ENCODE data around the gene NFE2L3.
"Not testable (repeated sequence)": the region's sequence is repeated elsewhere in the genome, so short reads cannot be mapped to it uniquely, and the experiment has no call there.

The NFE2L3 gene

GRCh38 chr7:26151953-26152781 is at the start of gene NFE2L3:
Gene NFE2L3 (plus strand): TSS chr7:26152198. CDS start chr7:26152499, 301 bp downstream.
- peak; percentile 75 for DNase-seq (ENCODE audit: low read depth)

GRCh38 chr7:26103596-26103995 is 48.4 kb upstream of the NFE2L3 start:
- DNase-seq (ENCODE audit: low read depth) = no peak

GRCh38 chr7:26105236-26105635 is 46.8 kb upstream of the NFE2L3 start:
- DNase-seq (ENCODE audit: low read depth) = no peak

- DNase-seq (ENCODE audit: low read depth) = no peak
These were observed 46.1 kb upstream of the NFE2L3 start for GRCh38 chr7:26105931-26106330.

GRCh38 chr7:26112203-26112740 is 39.7 kb upstream of the NFE2L3 start:
- no peak for DNase-seq (ENCODE audit: low read depth)

- DNase-seq (ENCODE audit: low read depth) = no peak
These were observed 36.3 kb upstream of the NFE2L3 start for GRCh38 chr7:26115650-26116049.

- no peak for DNase-seq (ENCODE audit: low read depth)
These were observed 34.7 kb upstream of the NFE2L3 start for GRCh38 chr7:26117142-26117807.

- DNase-seq (ENCODE audit: low read depth) = no peak
These were observed 34.0 kb upstream of the NFE2L3 start for GRCh38 chr7:26117970-26118369.

GRCh38 chr7:26122745-26123144 is 29.3 kb upstream of the NFE2L3 start:
- DNase-seq (ENCODE audit: low read depth) = no peak

GRCh38 chr7:26124775-26125174 is 27.2 kb upstream of the NFE2L3 start:
- DNase-seq (ENCODE audit: low read depth) = not testable (repeated sequence)

GRCh38 chr7:26127411-26127810 is 24.6 kb upstream of the NFE2L3 start:
- no peak for DNase-seq (ENCODE audit: low read depth)

GRCh38 chr7:26131056-26131589 is 20.9 kb upstream of the NFE2L3 start:
- no peak for DNase-seq (ENCODE audit: low read depth)

GRCh38 chr7:26135076-26135475 is 16.9 kb upstream of the NFE2L3 start:
- no peak for DNase-seq (ENCODE audit: low read depth)

- DNase-seq (ENCODE audit: low read depth) = no peak
These were observed 16.4 kb upstream of the NFE2L3 start for GRCh38 chr7:26135551-26135950.

GRCh38 chr7:26136831-26137230 is 15.2 kb upstream of the NFE2L3 start:
- no peak for DNase-seq (ENCODE audit: low read depth)

- no peak for DNase-seq (ENCODE audit: low read depth)
These were observed 11.6 kb upstream of the NFE2L3 start for GRCh38 chr7:26140380-26140779.

- DNase-seq (ENCODE audit: low read depth) = no peak
These were observed 10.9 kb upstream of the NFE2L3 start for GRCh38 chr7:26141077-26141476.

GRCh38 chr7:26143298-26144048 is 8.5 kb upstream of the NFE2L3 start:
- DNase-seq (ENCODE audit: low read depth) = no peak

GRCh38 chr7:26144184-26145080 is 7.6 kb upstream of the NFE2L3 start:
- no peak for DNase-seq (ENCODE audit: low read depth)

GRCh38 chr7:26145238-26145637 is 6.8 kb upstream of the NFE2L3 start:
- DNase-seq (ENCODE audit: low read depth) = no peak

- DNase-seq (ENCODE audit: low read depth) = no peak
These were observed 5.0 kb upstream of the NFE2L3 start for GRCh38 chr7:26147030-26147429.

Data from stimulated activated CD8-positive, alpha-beta memory T cell treated with anti-CD3 and anti-CD28 coated beads, Interleukin-4, amount 100 ng/mL, for 24 hours (primary cell).